ENCODE measurements around the gene RHBDL3. TPM values are rescaled to one million over a fixed set of nuclear protein-coding genes. Genes with fewer than 3 reads are reported as not detected.

The RHBDL3 gene
- total and polyA plus RNA-seq, 2 of the 8 experiments (the other 6 are each of a cell fraction or from before 2014, with no cell fraction given): 9.6 to 12.2 TPM

- H2AK5ac ChIP-seq (ENCODE audit: low read depth, low read length): no peak overlapping the region
- 93% methylated on average over 4 of the region's 8 CpGs; no CpG with 5 or more reads in 1 of the 2 experiments for WGBS, 2 experiments (ENCODE audit: extremely low coverage in 1 of 2, insufficient coverage in 1 of 2, insufficient read length in 1 of 2, insufficient replicate concordance in 2 of 2, low coverage in 1 of 2, low lambda C conversion rate in 2 of 2, missing lambda C conversion rate in 1 of 2)
- no peak overlapping the region for H3K14ac ChIP-seq (ENCODE audit: insufficient read length)
- H4K5ac ChIP-seq (ENCODE audit: insufficient read length, low read depth, low read length): no peak overlapping the region
- H3K56ac ChIP-seq (replicated peaks; ENCODE audit: insufficient read length, low read depth, low read length): no peak overlapping the region
- no peak overlapping the region for H2BK120ac ChIP-seq (replicated peaks; ENCODE audit: low read depth, low read length)
- CTCF ChIA-PET (ENCODE audit: partially characterized antibody): interaction anchor here (1.0 to 13.3 kb wide), 15 partner anchors 10 to 119 kb away, joined by 3 to 170 read pairs (median 12); partner anchors contain the start of gene RHBDL3
- DNase-seq (ENCODE audit: low read depth in 1 of 2, low spot score in 2 of 2) (no peak), FAIRE-seq (no peak)
- POLR2A ChIA-PET (ENCODE audit: partially characterized antibody): interaction anchor here (0.8 kb wide), 1 partner anchor 29 kb away, joined by 3 read pairs; no protein-coding TSS in a partner anchor
- H2BK12ac ChIP-seq (ENCODE audit: low read depth, low read length): 0 out of 2 replicates have a peak overlapping the region, but pooled peaks have one; percentile 27
- H3K4me1 ChIP-seq (replicated peaks in 1 of 4; ENCODE audit: control insufficient read depth in 3 of 4, insufficient read depth in 4 of 4, low read length in 3 of 4): peaks cover 0 to 6% (median 1%) of the 10 kb centered on the region in 4 experiments; a peak in 2 of 7 replicates
- no peak overlapping the region for H3K18ac ChIP-seq (ENCODE audit: extremely low read depth, low read length)
- no peaks in the 10 kb centered on the region for H3K27me3 ChIP-seq (replicated peaks in 1 of 4; ENCODE audit: control insufficient read depth in 3 of 4, extremely low read depth in 1 of 4, insufficient read depth in 3 of 4, low read length in 3 of 4)
- no peak overlapping the region for H4K8ac ChIP-seq (ENCODE audit: extremely low read depth, insufficient read depth, low read length)
- H2BK5ac ChIP-seq (ENCODE audit: low read depth, low read length): no peak overlapping the region
- no peak overlapping the region for H3K4me3 ChIP-seq (ENCODE audit: extremely low read depth in 1 of 4, insufficient read depth in 2 of 4, low read depth in 3 of 4, low read length in 4 of 4)
- H3K79me2 ChIP-seq (ENCODE audit: control insufficient read depth in 1 of 2, insufficient read depth in 2 of 2, low read length in 2 of 2): no peaks in the 10 kb centered on the region
- H3K9me3 ChIP-seq (ENCODE audit: insufficient read depth in 2 of 2, low read depth in 1 of 2, low read length in 1 of 2): no peaks in the 10 kb centered on the region
- no peaks in the 10 kb centered on the region for H3K23me2 ChIP-seq (ENCODE audit: low read depth, low read length)
- H3K36me3 ChIP-seq (ENCODE audit: control insufficient read depth in 2 of 4, insufficient read depth in 4 of 4, low read length in 3 of 4): peaks cover 0 to 5% (median 0%) of the 10 kb centered on the region in 4 experiments; a peak in 1 of 8 replicates
- H3K4ac ChIP-seq (replicated peaks; ENCODE audit: insufficient read length, low read depth, low read length): no peak overlapping the region
- H2BK15ac ChIP-seq (ENCODE audit: low read length): no peak overlapping the region
- H3K4me2 ChIP-seq (ENCODE audit: insufficient read depth in 1 of 2, low read depth in 2 of 2, low read length in 2 of 2): no peak overlapping the region
- no peak overlapping the region for H3K9ac ChIP-seq (replicated peaks in 1 of 4; ENCODE audit: extremely low read depth in 1 of 4, low read depth in 3 of 4, low read length in 3 of 4)
- H3K27ac ChIP-seq (ENCODE audit: low read depth, low read length): no peak overlapping the region
- H3K23ac ChIP-seq (ENCODE audit: insufficient read length): no peak overlapping the region
- no peak overlapping the region for H4K91ac ChIP-seq (replicated peaks; ENCODE audit: insufficient read length, low read length)
- H4K20me1 ChIP-seq (replicated peaks in 1 of 2; ENCODE audit: control insufficient read depth in 1 of 2, insufficient read depth in 2 of 2, low read length in 2 of 2): no peaks in the 10 kb centered on the region
- H3K79me1 ChIP-seq (ENCODE audit: low read depth, low read length): no peaks in the 10 kb centered on the region
- H2BK20ac ChIP-seq (ENCODE audit: low read length): 0 out of 2 replicates have a peak overlapping the region, but pooled peaks have one; percentile 48
- H2AFZ ChIP-seq (ENCODE audit: low read length): no peak overlapping the region
- no peak for TF ChIP-seq ATF3 (IDR thresholded peaks at IDR 0.05; ENCODE audit: insufficient read depth, low read depth, low read length)
- TF ChIP-seq KDM4A (IDR thresholded peaks at IDR 0.05; ENCODE audit: low read depth, low read length, severe bottlenecking): no peak
- no peak for TF ChIP-seq SIX5 (IDR thresholded peaks at IDR 0.05; ENCODE audit: low read depth, low read length)
- TF ChIP-seq USF2 (IDR thresholded peaks at IDR 0.05; ENCODE audit: low read length): no peak
- no peak for TF ChIP-seq CEBPB (IDR thresholded peaks at IDR 0.05; ENCODE audit: low read depth, low read length)
- TF ChIP-seq BACH1 (IDR thresholded peaks at IDR 0.05; ENCODE audit: low read length): no peak
- no peak for TF ChIP-seq RBBP5 (IDR thresholded peaks at IDR 0.05; ENCODE audit: borderline replicate concordance, low read depth, low read length)
- no peak for TF ChIP-seq RFX5 (IDR thresholded peaks at IDR 0.05; ENCODE audit: borderline replicate concordance, low read depth, low read length)
- TF ChIP-seq YY1 (IDR thresholded peaks at IDR 0.05; ENCODE audit: low read depth, low read length): no peak
- TF ChIP-seq CHD1 (IDR thresholded peaks at IDR 0.05; ENCODE audit: low read depth, low read length): no peak
- TF ChIP-seq RAD21 (IDR thresholded peaks at IDR 0.05 in 1 of 2, conservative IDR thresholded peaks at IDR 0.05 in 1 of 2; ENCODE audit: low read depth in 2 of 2, low read length in 2 of 2): no peak
- no peak for TF ChIP-seq SIN3A (conservative IDR thresholded peaks at IDR 0.05 in 1 of 2, IDR thresholded peaks at IDR 0.05 in 1 of 2; ENCODE audit: low read depth in 1 of 2, low read length in 2 of 2)
These were observed 52.4 kb downstream of the RHBDL3 start for GRCh38 chr17:32318071-32318470.
